HEK293 (cell line): Measurements from ENCODE around the gene COQ3.

Source experiments
- FEZF1 ChIP-seq: fragments of 450-650 bp; formaldehyde crosslinking; IDR thresholded peaks from 2 replicates; pipeline ENCODE4 v1.5.1; 2016; ENCODE audit warnings: missing biosample characterization, missing genetic modification characterization
- ZBTB20 ChIP-seq: fragments of 450-650 bp; formaldehyde crosslinking; IDR thresholded peaks from 2 replicates; pipeline ENCODE4 v1.5.1; 2016; ENCODE audit warnings: missing biosample characterization, missing genetic modification characterization
- ZNF174 ChIP-seq: fragments of 450-650 bp; formaldehyde crosslinking; IDR thresholded peaks from 2 replicates; pipeline ENCODE4 v1.5.0; 2017; ENCODE audit warnings: missing biosample characterization, mild to moderate bottlenecking, missing genetic modification characterization
- ZNF521 ChIP-seq: fragments of 450-650 bp; formaldehyde crosslinking; IDR thresholded peaks from 2 replicates; pipeline ENCODE4 v1.5.1; 2017; ENCODE audit warnings: missing biosample characterization, mild to moderate bottlenecking, missing genetic modification characterization
- ZNF747 ChIP-seq: fragments of 450-650 bp; formaldehyde crosslinking; IDR thresholded peaks from 2 replicates; pipeline ENCODE4 v1.5.1; 2016; ENCODE audit warnings: missing biosample characterization, missing genetic modification characterization
- ZSCAN23 ChIP-seq: fragments of 450-650 bp; formaldehyde crosslinking; IDR thresholded peaks from 2 replicates; pipeline ENCODE4 v1.5.1; 2016; ENCODE audit warnings: missing biosample characterization, missing genetic modification characterization
- TF ChIP-seq, protein P1 (sequence below): fragments of 450-650 bp; formaldehyde crosslinking; IDR thresholded peaks from 2 replicates; pipeline ENCODE4 v1.5.1; 2016; ENCODE audit warnings: missing biosample characterization, missing genetic modification characterization
- TF ChIP-seq, protein P2 (sequence below): fragments of 450-650 bp; formaldehyde crosslinking; IDR thresholded peaks from 2 replicates; pipeline ENCODE4 v1.5.1; 2017; ENCODE audit warnings: missing biosample characterization, missing genetic modification characterization
- TF ChIP-seq, protein P3 (sequence below): fragments of 450-650 bp; IDR thresholded peaks from 2 replicates; pipeline ENCODE4 v1.5.1; 2018; ENCODE audit warnings: missing biosample characterization, mild to moderate bottlenecking, missing genetic modification characterization

GRCh38 chr6:99341862-99342455 is 52.0 kb downstream of the COQ3 start:
- TF ChIP-seq, protein P1, sequence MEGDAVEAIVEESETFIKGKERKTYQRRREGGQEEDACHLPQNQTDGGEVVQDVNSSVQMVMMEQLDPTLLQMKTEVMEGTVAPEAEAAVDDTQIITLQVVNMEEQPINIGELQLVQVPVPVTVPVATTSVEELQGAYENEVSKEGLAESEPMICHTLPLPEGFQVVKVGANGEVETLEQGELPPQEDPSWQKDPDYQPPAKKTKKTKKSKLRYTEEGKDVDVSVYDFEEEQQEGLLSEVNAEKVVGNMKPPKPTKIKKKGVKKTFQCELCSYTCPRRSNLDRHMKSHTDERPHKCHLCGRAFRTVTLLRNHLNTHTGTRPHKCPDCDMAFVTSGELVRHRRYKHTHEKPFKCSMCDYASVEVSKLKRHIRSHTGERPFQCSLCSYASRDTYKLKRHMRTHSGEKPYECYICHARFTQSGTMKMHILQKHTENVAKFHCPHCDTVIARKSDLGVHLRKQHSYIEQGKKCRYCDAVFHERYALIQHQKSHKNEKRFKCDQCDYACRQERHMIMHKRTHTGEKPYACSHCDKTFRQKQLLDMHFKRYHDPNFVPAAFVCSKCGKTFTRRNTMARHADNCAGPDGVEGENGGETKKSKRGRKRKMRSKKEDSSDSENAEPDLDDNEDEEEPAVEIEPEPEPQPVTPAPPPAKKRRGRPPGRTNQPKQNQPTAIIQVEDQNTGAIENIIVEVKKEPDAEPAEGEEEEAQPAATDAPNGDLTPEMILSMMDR (tag by site-specific recombination), result no peak
- no peak for TF ChIP-seq FEZF1 (tag by site-specific recombination)
- no peak for TF ChIP-seq ZBTB20 (tag by site-specific recombination)
- TF ChIP-seq ZNF521 (tag by site-specific recombination), result no peak
- TF ChIP-seq, protein P2, sequence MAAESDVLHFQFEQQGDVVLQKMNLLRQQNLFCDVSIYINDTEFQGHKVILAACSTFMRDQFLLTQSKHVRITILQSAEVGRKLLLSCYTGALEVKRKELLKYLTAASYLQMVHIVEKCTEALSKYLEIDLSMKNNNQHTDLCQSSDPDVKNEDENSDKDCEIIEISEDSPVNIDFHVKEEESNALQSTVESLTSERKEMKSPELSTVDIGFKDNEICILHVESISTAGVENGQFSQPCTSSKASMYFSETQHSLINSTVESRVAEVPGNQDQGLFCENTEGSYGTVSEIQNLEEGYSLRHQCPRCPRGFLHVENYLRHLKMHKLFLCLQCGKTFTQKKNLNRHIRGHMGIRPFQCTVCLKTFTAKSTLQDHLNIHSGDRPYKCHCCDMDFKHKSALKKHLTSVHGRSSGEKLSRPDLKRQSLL (tag by site-specific recombination), result no peak
- TF ChIP-seq, protein P3, sequence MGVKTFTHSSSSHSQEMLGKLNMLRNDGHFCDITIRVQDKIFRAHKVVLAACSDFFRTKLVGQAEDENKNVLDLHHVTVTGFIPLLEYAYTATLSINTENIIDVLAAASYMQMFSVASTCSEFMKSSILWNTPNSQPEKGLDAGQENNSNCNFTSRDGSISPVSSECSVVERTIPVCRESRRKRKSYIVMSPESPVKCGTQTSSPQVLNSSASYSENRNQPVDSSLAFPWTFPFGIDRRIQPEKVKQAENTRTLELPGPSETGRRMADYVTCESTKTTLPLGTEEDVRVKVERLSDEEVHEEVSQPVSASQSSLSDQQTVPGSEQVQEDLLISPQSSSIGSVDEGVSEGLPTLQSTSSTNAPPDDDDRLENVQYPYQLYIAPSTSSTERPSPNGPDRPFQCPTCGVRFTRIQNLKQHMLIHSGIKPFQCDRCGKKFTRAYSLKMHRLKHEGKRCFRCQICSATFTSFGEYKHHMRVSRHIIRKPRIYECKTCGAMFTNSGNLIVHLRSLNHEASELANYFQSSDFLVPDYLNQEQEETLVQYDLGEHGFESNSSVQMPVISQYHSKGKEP (tag by site-specific recombination), result no peak
- no peak for TF ChIP-seq ZSCAN23 (tag by site-specific recombination)
- TF ChIP-seq ZNF747 (tag by site-specific recombination), result no peak
- TF ChIP-seq ZNF174 (tag by site-specific recombination), result no peak
